HG03103 (cell line): ENCODE measurements around the gene VWA8.
"Not testable (repeated sequence)": the region's sequence is repeated elsewhere in the genome, so short reads cannot be mapped to it uniquely, and the experiment has no call there.

ENCODE experiments used
- ATAC-seq: cut with Tn5 transposase; IDR thresholded peaks from one replicate; pipeline ENCODE4 v1.9.1; 2021; ENCODE audit warnings: low read depth; ENCODE audit not compliant: unreplicated experiment

Gene VWA8

GRCh38 chr13:41812851-41813250 is 148.1 kb downstream of the VWA8 start:
- ATAC-seq, result no peak

DNA sequence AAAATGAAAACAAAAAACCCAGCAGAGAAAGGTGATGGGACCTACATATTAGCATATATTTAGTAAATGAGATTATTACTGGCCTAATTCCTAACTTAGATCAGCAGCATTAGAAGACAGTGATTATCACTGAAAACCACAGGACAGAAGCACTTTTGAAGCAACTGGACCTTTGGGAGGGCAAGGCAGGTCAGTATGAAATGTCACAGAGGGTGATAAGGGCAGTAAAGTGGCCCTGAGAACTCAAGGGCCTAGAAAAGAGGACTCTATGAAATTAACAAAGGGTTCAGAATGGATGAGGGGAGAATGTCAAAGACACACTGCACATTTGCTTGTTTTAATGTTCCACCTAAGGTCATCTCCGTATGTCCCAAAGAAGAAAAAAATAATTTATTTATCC is 148.7 kb downstream of the VWA8 start:
- no peak for ATAC-seq

GRCh38 chr13:41811588-41812021 is 149.3 kb downstream of the VWA8 start:
- ATAC-seq, result no peak

DNA sequence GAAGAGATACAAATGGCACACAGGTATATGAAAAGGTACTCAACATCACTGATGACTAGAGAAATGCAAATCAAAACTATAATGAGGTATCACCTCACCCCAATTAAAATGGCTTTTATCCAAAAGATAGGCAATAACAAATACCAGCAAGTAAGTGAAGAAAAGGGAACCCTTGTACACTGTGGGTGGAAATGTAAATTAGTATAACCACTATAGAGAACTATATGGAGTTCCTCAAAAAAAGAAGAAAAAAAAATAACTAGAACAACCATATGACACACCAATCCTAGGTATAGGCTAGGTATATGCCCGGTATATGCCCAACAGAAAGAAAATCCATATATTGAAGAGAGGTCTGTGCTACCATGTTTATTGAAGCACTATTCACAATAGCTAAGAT is 150.9 kb downstream of the VWA8 start:
- ATAC-seq, result no peak

DNA sequence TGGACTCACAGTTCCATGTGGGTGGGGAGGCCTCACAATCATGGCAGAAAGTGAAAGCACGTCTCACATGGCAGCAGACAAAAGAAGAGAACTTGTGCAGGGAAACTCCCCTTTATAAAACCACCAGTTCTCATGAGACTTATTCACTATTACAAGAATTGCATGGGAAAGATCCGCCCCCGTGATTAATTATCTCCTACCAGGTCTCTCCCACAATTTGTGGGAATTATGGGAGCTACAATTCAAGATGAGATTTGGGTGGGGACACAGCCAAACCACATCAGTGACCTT is 157.5 kb downstream of the VWA8 start:
- ATAC-seq, result not testable (repeated sequence)

DNA sequence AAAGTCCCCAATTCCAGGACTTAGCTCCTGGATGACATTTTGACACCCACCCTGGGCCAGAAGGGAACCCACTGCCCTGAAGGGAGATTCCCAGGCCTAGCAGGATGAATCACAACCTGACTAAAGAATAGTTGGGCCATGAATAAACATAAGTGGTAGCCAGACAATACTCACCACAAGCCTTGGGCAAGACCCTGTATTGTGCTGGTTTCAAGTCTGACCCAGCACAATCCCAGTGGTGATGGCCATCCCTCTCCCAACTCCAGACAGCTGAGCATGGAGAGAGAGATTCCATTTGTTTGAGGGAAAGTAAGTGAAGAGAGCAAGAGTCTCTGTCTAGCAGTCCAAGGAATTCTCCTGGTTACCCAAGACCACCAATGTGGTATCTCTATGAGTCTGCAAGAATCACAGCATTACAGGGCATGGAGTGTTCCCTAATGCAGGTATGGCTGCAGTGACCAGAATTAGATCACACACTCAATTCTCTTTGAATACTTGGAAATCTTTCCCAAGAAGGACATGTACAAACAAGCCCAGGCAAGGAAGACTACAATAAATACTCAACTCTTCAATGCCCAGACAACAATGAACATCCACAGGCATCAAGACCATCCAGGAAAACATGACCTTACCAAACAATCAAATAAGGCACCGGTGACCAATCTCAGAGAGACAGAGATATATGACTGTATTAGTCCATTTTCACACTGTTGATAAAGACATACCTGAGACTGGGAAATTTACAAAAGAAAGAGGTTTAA is 158.0 kb downstream of the VWA8 start:
- ATAC-seq, result no peak

GRCh38 chr13:41802043-41802683 is 158.7 kb downstream of the VWA8 start:
- ATAC-seq, result no peak

DNA sequence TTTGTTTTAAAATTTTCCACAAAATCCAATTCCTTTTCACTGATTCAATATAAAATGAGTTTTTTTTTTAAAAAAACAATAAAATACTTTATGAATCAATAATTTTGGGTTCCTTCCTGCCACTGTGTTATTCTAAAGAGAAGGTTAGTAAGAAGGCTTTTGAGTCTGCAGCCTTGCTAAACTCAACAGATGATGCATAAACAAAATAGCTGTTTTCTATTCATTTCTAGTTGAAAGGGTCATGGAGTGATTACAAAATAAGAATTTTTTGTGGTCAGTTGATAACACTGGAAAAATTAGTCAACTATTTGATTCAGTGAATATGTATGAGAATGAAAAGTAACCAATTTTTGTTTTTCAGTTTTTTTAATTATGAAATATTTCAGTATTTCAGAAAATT is 169.9 kb downstream of the VWA8 start:
- ATAC-seq, result no peak

DNA sequence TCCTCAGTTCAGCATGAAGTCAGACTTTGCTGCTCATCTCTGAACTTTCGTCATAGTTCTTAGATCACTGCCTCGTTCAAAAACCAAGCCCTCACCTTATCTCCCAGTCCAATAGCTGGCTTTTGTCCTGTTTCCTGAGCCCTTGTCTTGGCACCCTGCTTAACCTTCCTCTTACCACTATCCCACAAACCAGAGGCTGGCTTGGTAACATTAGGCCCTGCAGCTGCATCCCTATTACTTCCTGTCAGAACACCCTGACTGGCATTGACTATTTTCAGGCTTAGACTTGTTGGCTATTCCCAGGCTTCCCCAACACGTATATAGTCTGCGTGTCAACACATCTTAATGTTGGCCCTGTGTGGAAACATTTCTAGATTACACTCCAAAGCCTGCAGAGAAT is 172.4 kb downstream of the VWA8 start:
- ATAC-seq, result no peak

DNA sequence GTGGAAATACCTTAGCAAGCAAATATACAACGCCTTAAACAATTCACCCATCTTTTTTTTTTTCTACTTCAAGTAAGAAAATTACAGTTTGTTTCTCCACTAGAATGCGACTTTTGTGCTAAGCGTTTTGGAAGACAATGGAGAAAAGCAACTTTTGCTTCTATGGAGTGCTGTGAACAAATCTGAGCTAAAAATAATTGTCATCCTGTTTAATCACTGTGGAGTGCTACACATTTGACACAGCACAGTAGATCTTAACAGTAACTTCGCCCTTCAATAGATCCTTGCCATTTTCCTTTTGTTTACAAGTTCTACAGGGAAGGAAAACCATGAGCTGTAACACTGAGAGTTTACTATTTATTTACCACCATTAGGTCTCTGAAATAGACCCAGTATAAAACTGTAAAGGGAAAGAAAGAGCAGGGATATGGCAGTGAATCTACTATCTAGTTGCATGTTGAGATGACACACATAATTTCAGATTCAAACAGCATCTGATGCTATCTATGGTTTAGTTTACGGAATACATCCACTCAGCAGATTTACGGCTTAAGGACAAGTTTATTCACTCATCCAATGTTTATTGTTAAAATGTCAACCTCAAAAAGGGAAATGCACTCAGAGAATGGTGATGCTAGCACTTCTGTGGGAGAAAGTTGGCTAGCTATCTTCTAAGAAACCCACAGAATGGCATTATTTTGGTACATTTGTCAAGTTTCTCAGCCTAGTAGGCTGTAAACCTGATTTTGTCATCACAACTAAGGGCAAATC is 175.3 kb downstream of the VWA8 start:
- ATAC-seq, result no peak

GRCh38 chr13:41782086-41782485 is 178.8 kb downstream of the VWA8 start:
- ATAC-seq, result no peak

DNA sequence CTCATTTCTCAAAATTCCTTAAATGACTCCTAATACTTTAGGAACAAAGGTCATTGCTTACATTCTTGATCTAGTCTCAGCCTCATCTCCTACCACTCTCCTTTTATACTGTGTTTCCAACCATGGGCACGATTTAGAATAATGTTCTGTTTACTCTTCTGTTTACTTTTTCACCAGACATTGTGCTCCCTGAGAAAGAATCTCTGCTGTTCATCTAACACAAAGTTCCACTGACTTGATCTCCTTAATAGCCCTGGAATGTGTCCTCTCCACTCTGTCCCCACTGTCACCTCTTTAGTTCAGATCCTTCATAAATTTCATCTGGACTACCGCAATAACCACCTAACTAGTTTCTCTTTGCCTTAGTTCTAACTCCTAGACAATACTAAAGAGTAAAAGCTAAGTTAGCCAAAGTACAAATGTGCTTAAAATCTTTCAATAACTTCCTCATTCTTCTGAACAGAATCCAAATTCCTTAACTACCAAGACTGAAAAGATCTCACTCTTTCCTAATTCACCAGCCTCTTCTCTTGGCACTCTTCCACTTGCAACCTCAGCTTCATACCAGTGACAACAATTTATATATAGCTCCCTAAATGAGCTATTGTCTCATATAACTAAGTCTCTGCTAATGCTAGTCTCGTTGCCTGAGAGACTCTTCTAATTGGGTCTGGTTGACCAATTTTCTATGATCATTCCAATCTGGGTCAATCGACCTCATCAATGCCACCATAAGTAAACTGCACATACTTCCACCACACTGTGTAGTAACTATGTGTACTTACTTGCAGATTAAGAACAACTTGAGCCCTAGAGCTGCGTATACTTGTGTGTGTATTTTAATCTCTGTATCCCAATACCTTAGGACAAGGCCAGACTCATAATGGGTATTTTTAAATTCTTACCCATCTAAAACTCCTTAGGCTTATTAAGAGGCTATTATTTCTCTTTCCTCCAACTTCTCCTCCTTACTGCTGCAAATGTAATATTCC is 179.9 kb downstream of the VWA8 start:
- no peak for ATAC-seq

DNA sequence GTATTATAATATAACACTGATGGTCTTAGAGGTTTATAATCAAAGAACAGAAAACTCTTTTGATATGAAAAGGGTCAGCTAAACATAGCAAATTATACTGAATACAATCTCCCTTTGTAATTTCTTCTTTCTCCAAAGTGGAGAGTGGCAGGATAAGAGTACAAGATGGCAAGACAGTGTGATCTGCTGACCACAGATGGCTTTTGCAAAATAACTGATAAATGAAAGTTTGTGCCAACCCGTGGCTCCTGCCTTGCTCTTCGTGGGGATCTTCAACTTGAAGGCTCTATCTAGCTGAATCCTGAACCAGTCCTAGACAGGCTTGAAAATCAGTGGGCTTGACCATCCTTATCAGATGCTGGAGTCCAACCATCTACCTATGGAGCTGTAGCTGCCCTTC is 185.7 kb downstream of the VWA8 start:
- ATAC-seq, result no peak

DNA sequence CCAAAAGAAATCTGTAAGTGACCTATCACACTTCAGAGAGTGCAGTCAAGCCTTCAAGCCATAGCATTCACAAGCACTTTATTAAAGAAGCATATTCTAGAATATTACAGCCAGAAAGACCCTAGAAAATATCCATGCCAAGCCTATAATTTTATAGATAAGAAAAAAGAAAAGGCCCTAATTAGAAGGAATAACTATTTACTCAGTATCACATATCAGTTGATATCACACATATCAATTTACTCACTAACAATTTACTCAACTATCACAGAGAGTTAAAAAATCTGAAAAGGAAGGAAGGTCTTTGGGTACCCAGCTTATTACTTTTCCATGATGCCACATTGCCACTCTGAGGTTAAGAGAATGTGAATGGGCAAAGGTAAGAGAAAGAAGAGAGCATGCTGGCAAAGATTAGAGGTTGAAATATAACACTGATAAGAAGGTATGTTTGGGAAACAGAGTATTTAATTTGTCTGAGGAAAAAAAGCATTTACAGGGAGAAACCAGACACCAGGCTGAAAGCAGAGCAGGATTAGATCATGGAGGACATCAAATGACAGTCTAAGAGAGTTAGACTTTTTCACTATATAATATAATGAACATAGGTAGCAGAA is 186.2 kb downstream of the VWA8 start:
- no peak for ATAC-seq

GRCh38 chr13:41767801-41768200 is 193.1 kb downstream of the VWA8 start:
- ATAC-seq, result no peak

GRCh38 chr13:41766439-41766838 is 194.5 kb downstream of the VWA8 start:
- no peak for ATAC-seq

DNA sequence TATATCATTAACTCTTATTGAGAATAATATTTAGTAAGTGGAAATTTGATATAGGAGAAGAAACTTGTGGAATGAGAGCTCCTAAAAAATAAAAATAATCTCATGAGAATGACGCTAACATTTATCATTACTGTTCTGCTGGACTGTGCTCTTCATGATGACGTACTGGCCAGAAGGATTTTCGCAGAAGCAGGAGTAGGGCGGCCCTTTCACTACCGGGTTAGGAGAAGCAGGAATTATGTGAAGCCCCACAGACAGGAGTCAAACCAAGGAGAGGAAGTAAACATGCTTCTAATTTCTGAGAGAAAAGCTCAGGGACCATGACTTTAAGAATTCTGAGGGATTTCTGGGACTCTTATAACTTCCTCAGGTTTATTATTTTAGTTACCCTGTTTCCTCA is 195.1 kb downstream of the VWA8 start:
- ATAC-seq, result no peak

- no peak for ATAC-seq
Observed at GRCh38 chr13:41765020-41765419, 195.9 kb downstream of the VWA8 start.

GRCh38 chr13:41764558-41764957 is 196.4 kb downstream of the VWA8 start:
- no peak for ATAC-seq

DNA sequence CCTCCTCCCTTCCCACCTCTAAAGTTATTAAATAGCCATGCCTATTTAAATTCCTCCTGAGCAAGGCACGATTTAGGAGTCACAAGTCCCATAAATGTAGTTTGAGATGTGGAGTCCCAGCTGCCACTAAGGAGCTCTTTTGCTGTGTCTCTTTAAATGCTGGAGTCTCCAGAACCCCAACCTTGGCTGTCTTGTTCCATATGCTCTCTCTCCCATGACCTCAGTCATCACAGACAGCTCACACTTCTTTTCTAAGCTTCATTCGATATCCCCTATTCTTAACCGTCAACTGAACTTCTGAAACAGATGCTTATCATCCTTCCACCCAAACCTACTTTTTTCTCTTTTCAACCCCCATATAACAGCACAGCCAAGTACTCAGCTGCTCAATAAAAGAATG is 197.1 kb downstream of the VWA8 start:
- ATAC-seq, result no peak
